Activated CD4-positive, CD25-positive, alpha-beta regulatory T cell (primary cell): ENCODE results near the gene MOB3B.
"Not testable (repeated sequence)": the region's sequence is repeated elsewhere in the genome, so short reads cannot be mapped to it uniquely, and the experiment has no call there.

Source experiments
- DNase-seq, 4 experiments: peaks; one replicate each; lab custom pipeline; 2025; lab: John Stamatoyannopoulos, UW

Gene MOB3B

GRCh38 chr9:27421577-27421976, 108.0 kb downstream of the MOB3B start:
- DNase-seq, result no peak

GRCh38 chr9:27419558-27419957, 110.1 kb downstream of the MOB3B start:
- DNase-seq, result not testable (repeated sequence)

GRCh38 chr9:27414220-27414761, 115.3 kb downstream of the MOB3B start:
- no peak for DNase-seq

GRCh38 chr9:27413511-27414219, 115.9 kb downstream of the MOB3B start:
- no peak for DNase-seq

- no peak for DNase-seq
Measured at GRCh38 chr9:27412963-27413362, 116.7 kb downstream of the MOB3B start.

GRCh38 chr9:27412081-27412480, 117.5 kb downstream of the MOB3B start:
- DNase-seq, result no peak

GRCh38 chr9:27408482-27408881, 121.1 kb downstream of the MOB3B start:
- no peak for DNase-seq

GRCh38 chr9:27408001-27408400, 121.6 kb downstream of the MOB3B start:
- no peak for DNase-seq

- DNase-seq, result no peak
Measured at GRCh38 chr9:27407491-27407890, 122.1 kb downstream of the MOB3B start.

GRCh38 chr9:27404661-27405060, 125.0 kb downstream of the MOB3B start:
- DNase-seq, result no peak

- DNase-seq, result no peak
Measured at GRCh38 chr9:27402626-27403025, 127.0 kb downstream of the MOB3B start.

GRCh38 chr9:27400334-27400880, 129.2 kb downstream of the MOB3B start:
- DNase-seq, result no peak

GRCh38 chr9:27398982-27399653, 130.5 kb downstream of the MOB3B start:
- DNase-seq, result no peak

GRCh38 chr9:27396495-27396894, 133.1 kb downstream of the MOB3B start:
- DNase-seq, result no peak

GRCh38 chr9:27395484-27395921, 134.1 kb downstream of the MOB3B start:
- DNase-seq, result no peak

GRCh38 chr9:27394826-27395201, 134.8 kb downstream of the MOB3B start:
- DNase-seq, result no peak

- DNase-seq, result no peak
Measured at GRCh38 chr9:27394154-27394825, 135.3 kb downstream of the MOB3B start.

- DNase-seq, result no peak
Measured at GRCh38 chr9:27393054-27393846, 136.4 kb downstream of the MOB3B start.

- no peak for DNase-seq
Measured at GRCh38 chr9:27392451-27392850, 137.2 kb downstream of the MOB3B start.

GRCh38 chr9:27391040-27391895, 138.3 kb downstream of the MOB3B start:
- no peak for DNase-seq

GRCh38 chr9:27388150-27388549, 141.5 kb downstream of the MOB3B start:
- no peak for DNase-seq
